Measurements from ENCODE around the gene ZC3H13. TPM values are rescaled to one million over a fixed set of nuclear protein-coding genes. Genes with fewer than 3 reads are reported as not detected.
A peak's percentile ranks its signal among the peaks of the same experiment; 100 is the strongest.

The ZC3H13 gene
- total and polyA plus RNA-seq, 2 of the 8 experiments (the other 6 are each of a cell fraction or from before 2014, with no cell fraction given), result 5.1 to 57.8 TPM

DNA sequence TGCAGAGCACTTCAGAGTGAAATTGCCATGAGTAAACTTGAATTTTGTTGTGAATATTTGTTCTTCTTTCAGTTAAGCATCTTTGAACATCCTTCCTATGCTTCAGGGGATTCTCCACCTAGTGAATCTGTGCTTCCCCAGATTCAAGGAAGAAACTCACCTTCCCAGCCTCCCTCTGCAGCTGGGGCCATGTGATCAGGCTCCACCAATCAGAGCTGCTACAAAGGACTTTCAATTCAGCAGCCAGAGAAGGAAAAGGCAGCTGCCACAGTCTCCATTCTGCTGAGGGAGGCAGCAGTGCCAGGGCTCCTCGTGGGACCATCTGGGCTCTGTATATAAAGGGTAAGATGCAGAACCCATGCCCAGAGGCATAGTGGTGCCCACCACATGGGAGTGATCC is 111.3 kb downstream of the ZC3H13 start:
- H3K4me2 ChIP-seq (ENCODE audit: insufficient read depth in 1 of 2, low read depth in 2 of 2, low read length in 2 of 2), result no peak overlapping the region
- H3K9me3 ChIP-seq (ENCODE audit: insufficient read depth in 2 of 2, low read depth in 1 of 2, low read length in 1 of 2), result no peaks in the 10 kb centered on the region
- 83% methylated on average over 1 of the region's 1 CpG; no CpG with 5 or more reads in 1 of the 2 experiments for WGBS, 2 experiments (ENCODE audit: extremely low coverage in 1 of 2, insufficient coverage in 1 of 2, insufficient read length in 1 of 2, insufficient replicate concordance in 2 of 2, low coverage in 1 of 2, low lambda C conversion rate in 2 of 2, missing lambda C conversion rate in 1 of 2)
- no peaks in the 10 kb centered on the region for H3K4me1 ChIP-seq (replicated peaks in 1 of 4; ENCODE audit: control insufficient read depth in 3 of 4, insufficient read depth in 4 of 4, low read length in 3 of 4)
- no peak overlapping the region for H3K4me3 ChIP-seq (ENCODE audit: extremely low read depth in 1 of 4, insufficient read depth in 2 of 4, low read depth in 3 of 4, low read length in 4 of 4)
- no peak overlapping the region; the same call in 1 of the 2 replicates for H4K8ac ChIP-seq (ENCODE audit: extremely low read depth, insufficient read depth, low read length)
- H3K36me3 ChIP-seq (ENCODE audit: control insufficient read depth in 2 of 4, insufficient read depth in 4 of 4, low read length in 3 of 4), result no peaks in the 10 kb centered on the region
- DNase-seq (ENCODE audit: low read depth in 1 of 2, low spot score in 2 of 2) (no peak), FAIRE-seq (no peak)
- H2BK20ac ChIP-seq (ENCODE audit: low read length), result no peak overlapping the region
- H2BK12ac ChIP-seq (ENCODE audit: low read depth, low read length), result no peak overlapping the region
- ChIA-PET POLR2A (ENCODE audit: partially characterized antibody) (no interaction called here), CTCF (ENCODE audit: partially characterized antibody) (interaction anchor here (0.6 to 1.2 kb wide), 3 partner anchors 9 to 123 kb away, joined by 3 read pairs; no protein-coding TSS in a partner anchor)
- H2AFZ ChIP-seq (ENCODE audit: low read length), result no peak overlapping the region; the same call in 1 of the 2 replicates
- no peaks in the 10 kb centered on the region for H4K20me1 ChIP-seq (replicated peaks in 1 of 2; ENCODE audit: control insufficient read depth in 1 of 2, insufficient read depth in 2 of 2, low read length in 2 of 2)
- H3K27ac ChIP-seq (ENCODE audit: low read depth, low read length), result no peak overlapping the region
- no peaks in the 10 kb centered on the region for H3K27me3 ChIP-seq (replicated peaks in 1 of 4; ENCODE audit: control insufficient read depth in 3 of 4, extremely low read depth in 1 of 4, insufficient read depth in 3 of 4, low read length in 3 of 4)
- no peak overlapping the region for H3K14ac ChIP-seq (ENCODE audit: insufficient read length)
- H3K23me2 ChIP-seq (ENCODE audit: low read depth, low read length), result no peaks in the 10 kb centered on the region
- H3K79me1 ChIP-seq (ENCODE audit: low read depth, low read length), result no peaks in the 10 kb centered on the region
- no peak overlapping the region for H3K23ac ChIP-seq (ENCODE audit: insufficient read length)
- H3K9ac ChIP-seq (replicated peaks in 1 of 4; ENCODE audit: extremely low read depth in 1 of 4, low read depth in 3 of 4, low read length in 3 of 4), result no peak overlapping the region
- peak overlapping the region; percentile 71 for H3K18ac ChIP-seq (ENCODE audit: extremely low read depth, low read length)
- no peak overlapping the region for H2BK120ac ChIP-seq (replicated peaks; ENCODE audit: low read depth, low read length)
- no peak overlapping the region for H2BK15ac ChIP-seq (ENCODE audit: low read length)
- H3K79me2 ChIP-seq (ENCODE audit: control insufficient read depth in 1 of 2, insufficient read depth in 2 of 2, low read length in 2 of 2), result no peaks in the 10 kb centered on the region
- H4K91ac ChIP-seq (replicated peaks; ENCODE audit: insufficient read length, low read length), result no peak overlapping the region
- no peak overlapping the region for H3K56ac ChIP-seq (replicated peaks; ENCODE audit: insufficient read length, low read depth, low read length)
- H2AK5ac ChIP-seq (ENCODE audit: low read depth, low read length), result no peak overlapping the region
- no peak overlapping the region for H2BK5ac ChIP-seq (ENCODE audit: low read depth, low read length)
- no peak overlapping the region for H4K5ac ChIP-seq (ENCODE audit: insufficient read length, low read depth, low read length)
- H3K4ac ChIP-seq (replicated peaks; ENCODE audit: insufficient read length, low read depth, low read length), result no peak overlapping the region
- TF ChIP-seq NRF1 (IDR thresholded peaks at IDR 0.05; ENCODE audit: low read depth, low read length), result no peak
- no peak for TF ChIP-seq SRF (IDR thresholded peaks at IDR 0.05; ENCODE audit: low read depth, low read length)
- TF ChIP-seq, protein P1, sequence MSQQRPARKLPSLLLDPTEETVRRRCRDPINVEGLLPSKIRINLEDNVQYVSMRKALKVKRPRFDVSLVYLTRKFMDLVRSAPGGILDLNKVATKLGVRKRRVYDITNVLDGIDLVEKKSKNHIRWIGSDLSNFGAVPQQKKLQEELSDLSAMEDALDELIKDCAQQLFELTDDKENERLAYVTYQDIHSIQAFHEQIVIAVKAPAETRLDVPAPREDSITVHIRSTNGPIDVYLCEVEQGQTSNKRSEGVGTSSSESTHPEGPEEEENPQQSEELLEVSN (IDR thresholded peaks at IDR 0.05), result no peak
- no peak for TF ChIP-seq BCL11A (IDR thresholded peaks at IDR 0.05; ENCODE audit: low read depth in 2 of 2, low read length in 2 of 2)
- TF ChIP-seq TAF7 (optimal IDR thresholded peaks at IDR 0.05; ENCODE audit: borderline replicate concordance, low read depth, low read length), result no peak
- TF ChIP-seq SUZ12 (IDR thresholded peaks at IDR 0.05; ENCODE audit: low read length), result no peak
- TF ChIP-seq BACH1 (IDR thresholded peaks at IDR 0.05; ENCODE audit: low read length), result no peak
- TF ChIP-seq GABPA (IDR thresholded peaks at IDR 0.05; ENCODE audit: borderline replicate concordance, insufficient read depth, low read length), result no peak
- TF ChIP-seq EZH2 (IDR thresholded peaks at IDR 0.05; ENCODE audit: low read depth, low read length, severe bottlenecking), result no peak
- TF ChIP-seq RXRA (IDR thresholded peaks at IDR 0.05; ENCODE audit: insufficient read depth, low read depth, low read length), result no peak
- TF ChIP-seq KDM1A (IDR thresholded peaks at IDR 0.05; ENCODE audit: borderline replicate concordance, low read length), result no peak
- no peak for TF ChIP-seq SP4 (IDR thresholded peaks at IDR 0.05; ENCODE audit: low read length)
- TF ChIP-seq, protein P2, sequence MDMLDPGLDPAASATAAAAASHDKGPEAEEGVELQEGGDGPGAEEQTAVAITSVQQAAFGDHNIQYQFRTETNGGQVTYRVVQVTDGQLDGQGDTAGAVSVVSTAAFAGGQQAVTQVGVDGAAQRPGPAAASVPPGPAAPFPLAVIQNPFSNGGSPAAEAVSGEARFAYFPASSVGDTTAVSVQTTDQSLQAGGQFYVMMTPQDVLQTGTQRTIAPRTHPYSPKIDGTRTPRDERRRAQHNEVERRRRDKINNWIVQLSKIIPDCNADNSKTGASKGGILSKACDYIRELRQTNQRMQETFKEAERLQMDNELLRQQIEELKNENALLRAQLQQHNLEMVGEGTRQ (IDR thresholded peaks at IDR 0.05; ENCODE audit: low read length), result peak; percentile 77; the same call in 1 of the 2 replicates

Data from H1 (cell line).